ENCODE results near the gene ANKRD52. TPM values are rescaled to one million over a fixed set of nuclear protein-coding genes. Genes with fewer than 3 reads are reported as not detected.

The ANKRD52 gene
- total and polyA plus RNA-seq, 2 experiments from 2014 or later, result 20.3 to 25.2 TPM

GRCh38 chr12:56252649-56253048 is 5.5 kb downstream of the ANKRD52 start:
- DNase-seq (ENCODE audit: low spot score) (no peak), ATAC-seq (no peak)
- Histone ChIP-seq H3K9me2 (ENCODE audit: insufficient read depth) (no peaks in the 10 kb centered on the region), H3F3A (replicated peaks; ENCODE audit: low read depth) (peaks cover 23% of the 10 kb centered on the region), H3K27me3 (ENCODE audit: insufficient read depth) (no peaks in the 10 kb centered on the region), H3K27ac (ENCODE audit: low read depth) (no peak overlapping the region), H3K4me2 (no peak overlapping the region), H4K20me1 (replicated peaks; ENCODE audit: insufficient read depth) (peaks cover 16% of the 10 kb centered on the region), H2AFZ (no peak overlapping the region), H3K36me3 (ENCODE audit: insufficient read depth) (peaks cover 66% of the 10 kb centered on the region), H3K4me3 (no peak overlapping the region), H3K79me2 (replicated peaks; ENCODE audit: insufficient read depth) (peaks cover 10% of the 10 kb centered on the region; the same call in 1 of the 2 replicates), H3K4me1 (ENCODE audit: insufficient read depth) (peaks cover 10% of the 10 kb centered on the region; the same call in 1 of the 2 replicates)
- Mint-ChIP-seq H3K36me3 (ENCODE audit: low read depth) (peaks cover 69% of the 10 kb centered on the region), H3K27ac (no peak overlapping the region), H3K27me3 (ENCODE audit: insufficient read depth, low read depth, poor library complexity) (peaks cover 13% of the 10 kb centered on the region), H3K4me1 (peaks cover 14% of the 10 kb centered on the region), H3K4me3 (no peak overlapping the region), H3K9me3 (no peaks in the 10 kb centered on the region)
- TF ChIP-seq REST (IDR thresholded peaks at IDR 0.05; ENCODE audit: unreplicated experiment) (no peak), CREB1 (CRISPR knock-in tag; IDR thresholded peaks at IDR 0.05; ENCODE audit: low read depth) (no peak), POLR2AphosphoS5 (IDR thresholded peaks at IDR 0.05; ENCODE audit: low read depth) (no peak), ZNF114 (CRISPR knock-in tag; IDR thresholded peaks at IDR 0.05) (no peak), NANOG (IDR thresholded peaks at IDR 0.05; ENCODE audit: borderline replicate concordance) (no peak), STAT1 (IDR thresholded peaks at IDR 0.05; ENCODE audit: unreplicated experiment) (no peak), ZNF331 (CRISPR knock-in tag; IDR thresholded peaks at IDR 0.05; ENCODE audit: low read depth) (no peak), ETS1 (IDR thresholded peaks at IDR 0.05) (no peak), JUNB (IDR thresholded peaks at IDR 0.05; ENCODE audit: unreplicated experiment) (no peak), CTCF (conservative IDR thresholded peaks at IDR 0.05; ENCODE audit: low read depth in 2 of 2) (no peak), ZNF462 (CRISPR knock-in tag; IDR thresholded peaks at IDR 0.05) (no peak), EZH2 (IDR thresholded peaks at IDR 0.05; ENCODE audit: low read depth, unreplicated experiment) (no peak)
